Measurements from ENCODE around the gene CERS1.

DNA sequence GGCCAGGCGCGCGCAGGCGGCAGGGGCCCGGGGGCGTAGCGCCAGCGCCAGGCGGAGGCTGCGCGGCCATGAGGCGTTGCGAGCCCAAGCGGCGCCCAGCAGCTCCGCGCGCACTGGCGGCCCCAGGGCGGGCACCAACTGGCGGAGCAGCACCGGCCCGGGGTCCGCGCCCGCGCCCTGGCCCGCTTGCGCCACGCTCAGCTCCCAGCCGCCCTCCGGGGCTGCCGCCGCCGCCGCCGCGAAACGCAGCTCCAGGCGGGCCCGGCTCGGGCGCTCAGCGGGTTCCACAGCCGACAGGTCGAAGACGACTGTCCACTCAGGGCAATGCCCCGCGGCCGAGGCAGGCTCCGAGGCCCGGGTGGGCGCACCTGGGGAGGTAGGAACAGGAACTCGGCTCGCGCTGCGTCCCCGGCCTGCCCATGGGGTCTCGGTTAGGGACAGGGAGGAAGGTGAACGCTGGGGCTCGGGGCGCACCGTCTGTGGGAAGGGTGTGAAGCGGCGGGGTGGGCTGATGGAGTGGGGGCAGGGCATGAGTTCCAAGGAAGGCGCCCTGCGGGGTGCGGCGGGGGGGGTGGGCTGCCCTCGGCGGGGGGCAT, 26.8 kb downstream of the CERS1 start:
- TF ChIP-seq, protein P1, sequence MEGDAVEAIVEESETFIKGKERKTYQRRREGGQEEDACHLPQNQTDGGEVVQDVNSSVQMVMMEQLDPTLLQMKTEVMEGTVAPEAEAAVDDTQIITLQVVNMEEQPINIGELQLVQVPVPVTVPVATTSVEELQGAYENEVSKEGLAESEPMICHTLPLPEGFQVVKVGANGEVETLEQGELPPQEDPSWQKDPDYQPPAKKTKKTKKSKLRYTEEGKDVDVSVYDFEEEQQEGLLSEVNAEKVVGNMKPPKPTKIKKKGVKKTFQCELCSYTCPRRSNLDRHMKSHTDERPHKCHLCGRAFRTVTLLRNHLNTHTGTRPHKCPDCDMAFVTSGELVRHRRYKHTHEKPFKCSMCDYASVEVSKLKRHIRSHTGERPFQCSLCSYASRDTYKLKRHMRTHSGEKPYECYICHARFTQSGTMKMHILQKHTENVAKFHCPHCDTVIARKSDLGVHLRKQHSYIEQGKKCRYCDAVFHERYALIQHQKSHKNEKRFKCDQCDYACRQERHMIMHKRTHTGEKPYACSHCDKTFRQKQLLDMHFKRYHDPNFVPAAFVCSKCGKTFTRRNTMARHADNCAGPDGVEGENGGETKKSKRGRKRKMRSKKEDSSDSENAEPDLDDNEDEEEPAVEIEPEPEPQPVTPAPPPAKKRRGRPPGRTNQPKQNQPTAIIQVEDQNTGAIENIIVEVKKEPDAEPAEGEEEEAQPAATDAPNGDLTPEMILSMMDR (IDR thresholded peaks at IDR 0.05), result no peak
- no peak for TF ChIP-seq POLR2A (IDR thresholded peaks at IDR 0.05)
